Sigmoid colon (tissue), 4 donors: ENCODE measurements around the gene HRH1.

Source experiments
- CTCF ChIP-seq, 4 experiments: fragments of 450-650 bp in 3 of 4; fragments of 200-600 bp in 1 of 4; IDR thresholded peaks; one replicate each; pipeline ENCODE4 v1.5.1; 2016 to 2019; ENCODE audit warnings: antibody characterized with exemption in 4 of 4, mild to moderate bottlenecking in 3 of 4, moderate library complexity in 2 of 4
- EP300 ChIP-seq, 4 donors: sonication (generic); formaldehyde crosslinking; IDR thresholded peaks; one replicate each; pipeline ENCODE4 v1.6.1; 2017; ENCODE audit warnings: antibody characterized with exemption in 4 of 4
- POLR2A ChIP-seq, 2 donors: fragments of 450-650 bp; IDR thresholded peaks; one replicate each; pipeline ENCODE4 v1.6.1; 2016; ENCODE audit warnings: antibody characterized with exemption in 2 of 2, mild to moderate bottlenecking in 2 of 2, moderate library complexity in 2 of 2
- POLR2AphosphoS5 ChIP-seq, 4 donors: sonication (generic); formaldehyde crosslinking; IDR thresholded peaks; one replicate each; pipeline ENCODE4 v1.6.1; 2017; ENCODE audit warnings: antibody characterized with exemption in 4 of 4

- TF ChIP-seq EP300 (IDR thresholded peaks at IDR 0.05), result no peak
- TF ChIP-seq CTCF (IDR thresholded peaks at IDR 0.05), result no peak
- TF ChIP-seq POLR2AphosphoS5 (IDR thresholded peaks at IDR 0.05), result peak in 2 of 4 donors; percentile 31 to 51
- TF ChIP-seq POLR2A (IDR thresholded peaks at IDR 0.05), result no peak
These were observed 8.4 kb upstream of the HRH1 start for GRCh38 chr3:11145888-11146287.
